ENCODE data around the gene CXXC5. TPM values are rescaled to one million over a fixed set of nuclear protein-coding genes. Genes with fewer than 3 reads are reported as not detected.

CXXC5 gene
- total and polyA plus RNA-seq, 9 of the 15 experiments (the other 6 are each of a cell fraction or from before 2014, with no cell fraction given): 1.9 to 123 (median 45.8) TPM

DNA sequence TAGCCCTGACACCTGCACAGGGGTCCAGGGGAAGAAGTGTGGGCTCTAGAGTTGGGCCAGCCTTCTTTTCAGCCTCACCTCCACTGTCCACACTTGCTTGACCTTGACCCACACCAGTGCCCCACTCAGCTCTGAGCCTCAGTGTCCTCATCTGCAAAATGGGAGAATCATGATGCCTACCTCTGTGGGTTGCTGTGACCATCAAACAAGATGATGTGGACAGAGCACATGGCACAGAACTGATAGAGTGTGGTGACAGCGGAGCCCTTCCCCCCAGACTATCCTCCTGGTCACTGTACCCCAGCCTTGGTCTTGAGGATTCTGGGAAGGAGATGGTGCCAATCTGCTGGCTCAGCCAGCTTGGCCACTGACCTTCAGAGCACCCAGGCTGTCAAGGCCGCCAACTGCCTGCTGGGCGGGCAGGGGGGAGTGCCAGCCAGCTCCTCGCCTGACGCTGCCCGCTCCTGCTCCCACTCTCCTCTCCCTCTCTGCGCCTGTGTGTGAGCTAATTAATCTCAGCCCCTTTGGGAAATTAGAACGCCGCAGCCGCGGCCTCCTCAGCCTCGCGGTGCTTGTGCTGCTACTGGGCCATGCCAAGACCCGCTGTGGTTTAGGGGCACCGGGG is 16.7 kb downstream of the CXXC5 start (continued):
- no peak for TF ChIP-seq CREB1 (IDR thresholded peaks at IDR 0.05)
- 0 out of 2 replicates have a peak, but pooled peaks have one; percentile 17 for TF ChIP-seq CREB1 (CRISPR knock-in tag; IDR thresholded peaks at IDR 0.05)
- no peak for TF ChIP-seq HLTF (IDR thresholded peaks at IDR 0.05)
- TF ChIP-seq ZBTB7A (IDR thresholded peaks at IDR 0.05; ENCODE audit: borderline replicate concordance, control insufficient read depth, low read depth, low read length): no peak
- TF ChIP-seq, protein P1, sequence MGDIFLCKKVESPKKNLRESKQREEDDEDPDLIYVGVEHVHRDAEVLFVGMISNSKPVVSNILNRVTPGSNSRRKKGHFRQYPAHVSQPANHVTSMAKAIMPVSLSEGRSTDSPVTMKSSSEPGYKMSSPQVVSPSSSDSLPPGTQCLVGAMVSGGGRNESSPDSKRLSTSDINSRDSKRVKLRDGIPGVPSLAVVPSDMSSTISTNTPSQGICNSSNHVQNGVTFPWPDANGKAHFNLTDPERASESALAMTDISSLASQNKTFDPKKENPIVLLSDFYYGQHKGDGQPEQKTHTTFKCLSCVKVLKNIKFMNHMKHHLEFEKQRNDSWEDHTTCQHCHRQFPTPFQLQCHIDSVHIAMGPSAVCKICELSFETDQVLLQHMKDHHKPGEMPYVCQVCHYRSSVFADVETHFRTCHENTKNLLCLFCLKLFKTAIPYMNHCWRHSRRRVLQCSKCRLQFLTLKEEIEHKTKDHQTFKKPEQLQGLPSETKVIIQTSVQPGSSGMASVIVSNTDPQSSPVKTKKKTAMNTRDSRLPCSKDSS (IDR thresholded peaks at IDR 0.05; ENCODE audit: low read depth, partially characterized antibody): no peak
- no peak for TF ChIP-seq ZNF507 (tag; conservative IDR thresholded peaks at IDR 0.05)
- TF ChIP-seq GABPB1 (CRISPR knock-in tag; IDR thresholded peaks at IDR 0.05): 0 out of 2 replicates have a peak, but pooled peaks have one; percentile 23
- TF ChIP-seq ZNF224 (CRISPR knock-in tag; IDR thresholded peaks at IDR 0.05): no peak
- no peak for TF ChIP-seq ZBED1 (IDR thresholded peaks at IDR 0.05)
- TF ChIP-seq NCOR1 (IDR thresholded peaks at IDR 0.05): no peak
- no peak for TF ChIP-seq HNRNPL (IDR thresholded peaks at IDR 0.05; ENCODE audit: low read depth, low read length)
- TF ChIP-seq RBBP5 (IDR thresholded peaks at IDR 0.05; ENCODE audit: borderline replicate concordance, insufficient read depth, low read length, poor library complexity, severe bottlenecking): no peak
- TF ChIP-seq, protein P2, sequence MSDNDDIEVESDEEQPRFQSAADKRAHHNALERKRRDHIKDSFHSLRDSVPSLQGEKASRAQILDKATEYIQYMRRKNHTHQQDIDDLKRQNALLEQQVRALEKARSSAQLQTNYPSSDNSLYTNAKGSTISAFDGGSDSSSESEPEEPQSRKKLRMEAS (CRISPR knock-in tag; IDR thresholded peaks at IDR 0.05): peak; percentile 44
- TF ChIP-seq ZNF707 (CRISPR knock-in tag; conservative IDR thresholded peaks at IDR 0.05): no peak
- peak; percentile 81 for TF ChIP-seq RBM25 (IDR thresholded peaks at IDR 0.05; ENCODE audit: low read depth, low read length, severe bottlenecking)
- TF ChIP-seq THAP12 (CRISPR knock-in tag; IDR thresholded peaks at IDR 0.05): no peak
- no peak for TF ChIP-seq ZFX (CRISPR knock-in tag; IDR thresholded peaks at IDR 0.05)
- TF ChIP-seq FOXM1 (IDR thresholded peaks at IDR 0.05; ENCODE audit: low read depth): no peak
- no peak for TF ChIP-seq FOXM1 (CRISPR knock-in tag; IDR thresholded peaks at IDR 0.05; ENCODE audit: low read depth)
- no peak for TF ChIP-seq ZC3H11A (IDR thresholded peaks at IDR 0.05; ENCODE audit: low read depth, low read length)
- no peak for TF ChIP-seq ZC3H8 (IDR thresholded peaks at IDR 0.05)
- TF ChIP-seq NFRKB (IDR thresholded peaks at IDR 0.05; ENCODE audit: low read depth): no peak
- peak; percentile 25 for TF ChIP-seq RBM22 (IDR thresholded peaks at IDR 0.05; ENCODE audit: low read depth, low read length, poor library complexity, severe bottlenecking)
- TF ChIP-seq MAFK (IDR thresholded peaks at IDR 0.05; ENCODE audit: low read length): no peak
- TF ChIP-seq FIP1L1 (IDR thresholded peaks at IDR 0.05; ENCODE audit: low read depth, low read length, poor library complexity, severe bottlenecking): no peak
- TF ChIP-seq FOXP1 (CRISPR knock-in tag; IDR thresholded peaks at IDR 0.05): no peak
- TF ChIP-seq CBX3 (IDR thresholded peaks at IDR 0.05; ENCODE audit: borderline replicate concordance in 1 of 2, low read length in 2 of 2): no peak
- TF ChIP-seq GTF2F1 (IDR thresholded peaks at IDR 0.05; ENCODE audit: low read depth, low read length): no peak
- peak in 1 of 2 experiments; percentile 51; a peak in 1 of 4 replicates for TF ChIP-seq KDM1A (IDR thresholded peaks at IDR 0.05)

Measured in K562 (cell line).